ENCODE data around the gene ELOVL1. TPM values are rescaled to one million over a fixed set of nuclear protein-coding genes. Genes with fewer than 3 reads are reported as not detected.

Gene ELOVL1
- total RNA-seq, 4 donors from 2014 or later = 55.7 to 143 (median 67.5) TPM

GRCh38 chr1:43340559-43340958, 27.3 kb downstream of the ELOVL1 start:
- TF ChIP-seq CTCF (IDR thresholded peaks at IDR 0.05; ENCODE audit: low read depth) = no peak

DNA sequence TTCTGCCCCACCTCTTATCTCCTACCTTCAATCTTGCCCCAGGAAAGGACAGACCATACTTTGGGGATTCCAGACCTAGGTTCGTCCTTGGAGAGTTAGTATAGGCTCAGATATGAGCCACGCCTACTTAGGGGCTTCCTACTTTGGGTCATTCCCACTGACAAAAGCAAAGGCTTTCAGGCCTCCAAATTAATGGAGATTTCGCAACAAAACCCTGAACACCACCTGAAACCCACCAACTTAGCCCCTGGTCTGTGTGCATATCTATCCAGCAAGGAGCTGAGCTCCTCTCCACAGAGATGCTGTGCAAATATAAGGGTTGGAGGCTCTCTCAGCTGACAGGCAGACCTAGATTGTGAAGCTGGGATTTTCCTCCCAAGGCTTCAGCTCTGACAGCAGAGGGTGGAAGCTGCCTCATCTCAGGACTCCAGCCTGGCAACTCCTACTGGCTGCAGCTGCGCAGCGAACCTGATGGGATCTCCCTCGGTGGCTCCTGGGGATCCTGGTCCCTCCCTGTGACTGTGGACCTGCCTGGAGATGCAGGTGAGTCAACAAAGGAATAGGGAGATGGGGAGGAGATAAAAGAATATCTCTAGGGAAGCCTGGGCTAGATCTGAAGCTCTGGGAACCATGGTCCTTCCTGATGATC, 28.1 kb downstream of the ELOVL1 start:
- TF ChIP-seq CTCF (IDR thresholded peaks at IDR 0.05; ENCODE audit: low read depth) = no peak

DNA sequence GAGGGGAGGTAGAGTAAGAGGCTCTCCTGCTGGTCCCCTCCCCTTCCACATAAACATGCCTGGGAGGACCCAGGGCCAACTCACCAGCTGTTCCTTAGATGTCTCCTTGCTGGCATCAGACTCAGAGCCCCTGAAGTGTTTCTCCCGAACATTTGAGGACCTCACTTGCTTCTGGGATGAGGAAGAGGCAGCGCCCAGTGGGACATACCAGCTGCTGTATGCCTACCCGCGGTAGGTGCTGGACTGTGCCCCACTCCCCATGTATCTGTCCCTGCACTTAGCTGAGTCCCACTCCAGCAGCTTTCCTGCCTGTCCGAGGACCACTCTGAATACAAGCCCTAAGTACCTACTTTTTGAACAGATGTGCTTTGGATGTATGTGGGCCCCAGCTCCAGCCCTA, 29.8 kb downstream of the ELOVL1 start:
- no peak for TF ChIP-seq CTCF (IDR thresholded peaks at IDR 0.05; ENCODE audit: low read depth)

GRCh38 chr1:43337588-43337987, 30.2 kb downstream of the ELOVL1 start, which contains the start of gene MPL:
Gene MPL, plus strand, starts transcription at chr1:43337818. Its CDS starts 31 bp downstream, at chr1:43337849.
- TF ChIP-seq CTCF (IDR thresholded peaks at IDR 0.05; ENCODE audit: low read depth) = no peak

- no peak for TF ChIP-seq CTCF (IDR thresholded peaks at IDR 0.05; ENCODE audit: low read depth)
Measured at GRCh38 chr1:43334453-43335205, 33.2 kb downstream of the ELOVL1 start.

GRCh38 chr1:43331688-43332087, 36.1 kb downstream of the ELOVL1 start:
- no peak for TF ChIP-seq CTCF (IDR thresholded peaks at IDR 0.05; ENCODE audit: low read depth)

DNA sequence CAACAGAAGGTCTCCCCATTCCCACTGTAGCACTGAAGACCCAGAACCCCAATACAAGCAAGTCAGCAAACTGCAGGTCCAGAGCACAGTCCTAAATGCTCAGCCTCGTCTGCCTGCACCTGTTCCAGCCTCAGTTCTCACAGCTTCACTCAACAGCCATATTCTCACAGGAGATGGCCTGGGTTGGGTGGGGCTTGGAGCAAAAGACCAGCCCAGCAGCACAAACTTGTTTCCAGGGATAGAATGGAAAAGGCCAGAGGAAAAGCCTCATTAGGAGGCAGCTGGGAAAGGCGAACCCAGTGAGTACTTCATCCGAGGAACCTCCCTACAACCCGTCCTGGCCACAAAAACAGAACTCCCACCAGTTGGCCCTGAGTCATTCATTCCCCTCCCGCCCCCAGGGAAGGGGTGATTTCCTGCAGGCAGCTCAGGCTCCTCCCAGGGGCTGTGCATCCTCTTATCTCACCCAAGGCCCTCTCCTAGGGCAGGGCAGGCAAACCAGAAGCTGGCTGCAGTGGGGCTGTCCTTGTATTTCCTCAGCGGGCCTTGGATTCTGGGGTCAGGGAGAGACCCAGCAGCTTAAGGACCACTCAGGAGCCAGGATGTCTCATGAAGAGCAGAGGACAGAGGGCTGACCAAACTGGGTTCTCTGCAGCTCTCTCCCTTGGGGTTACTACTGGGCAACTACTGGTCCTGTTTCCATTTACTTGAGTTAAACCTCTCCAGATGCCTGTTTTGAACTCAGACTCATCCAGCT, 37.6 kb downstream of the ELOVL1 start:
- no peak for TF ChIP-seq CTCF (IDR thresholded peaks at IDR 0.05; ENCODE audit: low read depth)
